Neuronal stem cell (in vitro differentiated cells): ENCODE measurements around the gene RELN.

Source experiments
- DNase-seq: peaks from one replicate; pipeline ENCODE4 v3.0.0-alpha.2; 2013; ENCODE audit warnings: low spot score
- H2AFZ ChIP-seq: one replicate; pipeline ENCODE4 v1.6.1; 2013; ENCODE audit warnings: mild to moderate bottlenecking, low read length, inconsistent platforms
- H2AK5ac ChIP-seq: 2 replicates; pipeline ENCODE4 v1.6.1; 2013; ENCODE audit warnings: low read depth, mild to moderate bottlenecking, inconsistent platforms, low read length, moderate library complexity, mixed read lengths
- H2BK120ac ChIP-seq: 2 replicates; pipeline ENCODE4 v1.6.1; 2013; ENCODE audit warnings: low read depth, mild to moderate bottlenecking, inconsistent platforms, low read length, moderate library complexity, mixed read lengths
- H2BK12ac ChIP-seq: one replicate; pipeline ENCODE4 v1.6.1; 2013; ENCODE audit warnings: low read length, inconsistent platforms
- H2BK15ac ChIP-seq: 2 replicates; pipeline ENCODE4 v1.6.1; 2013; ENCODE audit warnings: mild to moderate bottlenecking, low read length, inconsistent platforms, mixed read lengths
- H2BK5ac ChIP-seq: one replicate; pipeline ENCODE4 v1.6.1; 2013; ENCODE audit warnings: inconsistent platforms, mild to moderate bottlenecking, low read length, moderate library complexity
- H3K14ac ChIP-seq: one replicate; pipeline ENCODE4 v1.6.1; 2013; ENCODE audit warnings: low read length, inconsistent platforms
- H3K18ac ChIP-seq: 2 replicates; pipeline ENCODE4 v1.6.1; 2013; ENCODE audit warnings: low read length, inconsistent platforms
- H3K23ac ChIP-seq: 2 replicates; pipeline ENCODE4 v1.6.1; 2013; ENCODE audit warnings: low read depth, mild to moderate bottlenecking, mixed read lengths, low read length, inconsistent platforms; ENCODE audit not compliant: poor library complexity
- H3K27ac ChIP-seq: replicated peaks from 3 replicates; pipeline ENCODE4 v1.5.1; 2013; ENCODE audit warnings: low read length, inconsistent platforms
- H3K27me3 ChIP-seq, 3 experiments: 2 replicates each; pipeline ENCODE4 v1.6.1; 2013; ENCODE audit warnings: low read length in 3 of 3, mild to moderate bottlenecking in 2 of 3, inconsistent platforms in 1 of 3, low read depth in 1 of 3, mixed read lengths in 1 of 3, moderate library complexity in 1 of 3; ENCODE audit not compliant: control insufficient read depth in 3 of 3, insufficient read depth in 3 of 3
- H3K36me3 ChIP-seq, 2 donors: replicated peaks in 1 of 2; 2 replicates each; pipeline ENCODE4 v1.6.1; 2013; ENCODE audit warnings: low read length in 2 of 2; ENCODE audit not compliant: control insufficient read depth in 2 of 2, insufficient read depth in 2 of 2
- H3K4ac ChIP-seq: 2 replicates; pipeline ENCODE4 v1.6.1; 2013; ENCODE audit warnings: inconsistent platforms, mild to moderate bottlenecking, low read length, moderate library complexity
- H3K4me1 ChIP-seq, 2 donors: 1 replicate in 1 of 2; 2 replicates in 1 of 2; pipeline ENCODE4 v1.6.1; 2013; ENCODE audit warnings: low read length in 2 of 2, low read depth in 1 of 2; ENCODE audit not compliant: control insufficient read depth in 2 of 2, insufficient read depth in 1 of 2
- H3K4me2 ChIP-seq: one replicate; pipeline ENCODE4 v1.6.1; 2013; ENCODE audit warnings: mild to moderate bottlenecking, low read length, inconsistent platforms; ENCODE audit not compliant: insufficient read depth, poor library complexity, severe bottlenecking
- H3K4me3 ChIP-seq, 2 donors: 2 replicates each; pipeline ENCODE4 v1.5.1; 2013; ENCODE audit warnings: low read length in 2 of 2, mild to moderate bottlenecking in 2 of 2, inconsistent platforms in 1 of 2, moderate library complexity in 1 of 2
- H3K79me1 ChIP-seq: one replicate; pipeline ENCODE4 v1.6.1; 2013; ENCODE audit warnings: low read depth, mild to moderate bottlenecking, inconsistent platforms, low read length, moderate library complexity
- H3K9ac ChIP-seq: one replicate; pipeline ENCODE4 v1.6.1; 2013; ENCODE audit warnings: mild to moderate bottlenecking, low read depth, low read length, inconsistent platforms; ENCODE audit not compliant: poor library complexity
- H3K9me3 ChIP-seq, 2 donors: replicated peaks in 1 of 2; 2 replicates each; pipeline versions ENCODE3 to v1.6.1; 2013; ENCODE audit warnings: low read length in 2 of 2, mild to moderate bottlenecking in 2 of 2, inconsistent platforms in 1 of 2, low read depth in 1 of 2, mixed read lengths in 1 of 2, moderate library complexity in 1 of 2; ENCODE audit not compliant: control insufficient read depth in 2 of 2, insufficient read depth in 1 of 2
- H4K8ac ChIP-seq: one replicate; pipeline ENCODE4 v1.6.1; 2013; ENCODE audit warnings: low read depth, mild to moderate bottlenecking, inconsistent platforms, low read length, moderate library complexity
- H4K91ac ChIP-seq: one replicate; pipeline ENCODE4 v1.6.1; 2013; ENCODE audit warnings: low read length, low read depth, mild to moderate bottlenecking, inconsistent platforms; ENCODE audit not compliant: poor library complexity
- WGBS, 2 donors: extraction: QIAGEN DNeasy Blood & Tissue Kit; methylation state at CpG; one replicate each; pipeline ENCODE4 v1.1.7; 2013; ENCODE audit warnings: missing lambda C conversion rate in 2 of 2, mixed read lengths in 1 of 2; ENCODE audit not compliant: insufficient read length in 2 of 2, insufficient replicate concordance in 1 of 2; ENCODE audit errors: extremely low coverage in 2 of 2; 5-methylcytosine and 5-hydroxymethylcytosine counted together

RELN gene

DNA sequence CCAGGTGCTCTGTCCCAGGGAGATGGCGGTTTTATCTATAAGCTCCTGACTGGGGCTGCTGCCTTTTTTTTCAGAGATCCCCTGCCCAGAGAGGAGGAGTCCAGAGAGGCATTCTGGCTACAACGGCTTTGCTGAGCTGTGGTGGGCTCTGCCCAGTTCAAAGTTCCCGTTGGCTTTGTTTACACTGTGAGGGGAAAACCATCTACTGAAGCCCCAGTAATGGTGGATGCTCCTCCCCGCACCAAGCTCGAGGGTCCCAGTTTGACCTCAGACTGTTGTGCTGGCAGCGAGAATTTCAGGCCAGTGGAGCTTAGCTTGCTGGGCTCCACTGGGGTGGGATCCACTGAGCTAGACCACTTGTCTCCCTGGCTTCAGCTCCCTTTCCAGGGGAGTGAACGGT lies 527.1 kb downstream of the RELN start:
- no peak overlapping the region for H3K18ac ChIP-seq
- no peaks in the 10 kb centered on the region for H3K27me3 ChIP-seq
- H3K9me3 ChIP-seq = peaks cover 0 to 2% of the 10 kb centered on the region in 2 donors
- no peak overlapping the region for H2BK12ac ChIP-seq
- DNase-seq = no peak
- no peak overlapping the region for H2BK5ac ChIP-seq
- no peaks in the 10 kb centered on the region for H3K4me1 ChIP-seq
- H2AK5ac ChIP-seq = no peak overlapping the region
- no peak overlapping the region for H3K23ac ChIP-seq
- no peak overlapping the region for H3K9ac ChIP-seq
- no peaks in the 10 kb centered on the region for H3K79me1 ChIP-seq
- H4K91ac ChIP-seq = no peak overlapping the region
- no peak overlapping the region for H2BK15ac ChIP-seq
- no peak overlapping the region for H3K4ac ChIP-seq
- H3K4me3 ChIP-seq = no peak overlapping the region
- no peak overlapping the region for H2BK120ac ChIP-seq
- no peak overlapping the region for H3K14ac ChIP-seq
- no peaks in the 10 kb centered on the region for H3K36me3 ChIP-seq
- no peak overlapping the region for H4K8ac ChIP-seq
- H2AFZ ChIP-seq = no peak overlapping the region
- H3K27ac ChIP-seq = no peak overlapping the region
- WGBS, 2 donors = no CpG with 5 or more reads among the region's 7 CpGs
- H3K4me2 ChIP-seq = no peak overlapping the region

DNA sequence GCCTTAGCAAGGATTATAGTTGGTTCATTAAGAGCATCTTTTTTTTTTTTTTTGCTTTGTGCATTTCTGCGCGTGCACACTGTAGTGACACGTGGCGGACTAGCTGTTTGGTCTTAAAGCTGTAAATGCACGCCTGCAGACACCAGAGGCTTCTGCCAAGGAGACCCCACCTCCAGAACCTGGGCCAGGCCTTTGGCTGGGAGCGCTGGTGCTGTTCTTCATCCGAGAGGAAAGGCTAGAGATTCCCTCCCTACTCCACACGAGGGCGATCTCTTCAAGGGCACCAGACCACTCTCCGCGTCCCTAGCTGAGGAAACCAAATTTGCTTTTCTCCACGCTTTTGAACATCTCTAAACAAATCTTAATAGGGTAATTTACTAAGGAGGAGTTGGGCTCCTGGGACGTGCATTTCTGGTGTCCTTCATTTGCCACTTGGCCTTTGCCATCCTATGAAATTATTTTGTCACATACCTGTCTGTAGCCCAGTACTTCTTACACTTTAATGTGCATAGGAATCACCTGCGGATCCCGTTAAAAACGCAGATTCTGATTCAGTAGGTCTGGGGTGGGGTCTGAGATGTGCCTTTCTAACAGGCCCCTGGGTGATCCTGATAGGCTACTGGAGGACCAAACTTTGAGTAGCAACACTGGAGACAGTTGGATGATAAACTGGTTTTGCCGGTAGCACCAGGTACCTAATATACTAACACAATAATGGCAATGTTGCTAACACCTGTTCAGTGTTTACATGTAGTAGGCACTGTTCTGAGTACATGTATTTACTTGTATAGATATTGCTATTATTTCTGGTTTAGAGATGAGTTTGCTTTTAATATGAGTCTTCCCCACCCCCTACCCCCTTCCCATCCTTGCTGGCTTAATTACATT lies 542.1 kb downstream of the RELN start:
- Histone ChIP-seq H3K23ac (no peak overlapping the region), H2BK12ac (no peak overlapping the region), H3K36me3 (no peaks in the 10 kb centered on the region), H3K18ac (no peak overlapping the region), H2BK5ac (no peak overlapping the region), H4K8ac (no peak overlapping the region), H2AFZ (no peak overlapping the region), H3K4me3 (no peak overlapping the region), H2BK120ac (no peak overlapping the region), H3K4ac (no peak overlapping the region), H4K91ac (no peak overlapping the region), H2BK15ac (no peak overlapping the region), H3K27me3 (peaks cover 2 to 58% (median 28%) of the 10 kb centered on the region in 3 experiments), H3K4me2 (no peak overlapping the region), H3K27ac (no peak overlapping the region), H3K9me3 (no peaks in the 10 kb centered on the region), H2AK5ac (no peak overlapping the region), H3K14ac (no peak overlapping the region), H3K9ac (no peak overlapping the region), H3K4me1 (peaks cover 5% of the 10 kb centered on the region in 2 donors), H3K79me1 (no peaks in the 10 kb centered on the region)
- WGBS, 2 donors = no CpG with 5 or more reads among the region's 17 CpGs
- peak; percentile 54 for DNase-seq

DNA sequence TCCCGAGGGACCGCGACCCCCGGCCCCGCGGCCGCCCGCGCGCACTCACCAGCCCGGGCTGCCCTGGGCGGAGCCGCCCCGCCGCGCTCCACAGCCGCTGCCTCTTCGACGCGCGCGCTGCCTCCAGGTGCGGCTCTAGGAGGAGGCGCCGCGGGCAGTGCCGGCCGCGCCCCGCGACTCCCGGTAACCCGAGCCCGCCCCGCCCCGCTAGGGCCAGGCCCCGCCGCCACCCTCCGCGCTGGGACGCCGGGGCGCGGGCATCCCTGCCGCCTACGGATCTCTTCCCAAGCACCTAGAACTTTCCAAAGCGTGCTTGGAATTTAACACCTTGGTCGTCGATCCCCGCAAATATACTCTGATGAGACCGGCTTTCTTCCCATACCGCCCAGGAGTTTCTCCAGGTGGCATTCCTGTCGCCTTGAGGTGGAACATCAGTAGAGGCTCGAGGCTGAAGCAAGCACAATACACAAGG lies 543.4 kb downstream of the RELN start, which contains the start of gene SLC26A5:
Gene SLC26A5 (minus strand): TSS at position 159 of the 472 bp plus-strand sequence. CDS start 24,693 bp downstream, outside the sequence.
- Histone ChIP-seq H3K4me2 (peak within 1 kb of the TSS; percentile 64), H3K79me1 (no peaks in the 10 kb centered on the region), H3K4me1 (peaks cover 5% of the 10 kb centered on the region in 2 donors), H3K4ac (no peak within 1 kb of the TSS), H3K9me3 (no peaks in the 10 kb centered on the region), H4K8ac (no peak within 1 kb of the TSS), H2BK12ac (no peak within 1 kb of the TSS), H2AFZ (peak within 1 kb of the TSS; percentile 86), H3K9ac (peak within 1 kb of the TSS; percentile 64), H3K14ac (no peak within 1 kb of the TSS), H2BK5ac (no peak within 1 kb of the TSS), H2AK5ac (no peak within 1 kb of the TSS), H3K36me3 (no peaks in the 10 kb centered on the region), H2BK15ac (no peak within 1 kb of the TSS), H3K4me3 (peak within 1 kb of the TSS; percentile 2 to 74), H3K23ac (no peak within 1 kb of the TSS), H3K18ac (peak within 1 kb of the TSS; percentile 3), H2BK120ac (no peak within 1 kb of the TSS), H3K27me3 (peaks cover 2 to 69% (median 28%) of the 10 kb centered on the region in 3 experiments), H4K91ac (no peak within 1 kb of the TSS), H3K27ac (no peak within 1 kb of the TSS)
- peak; percentile 27 for DNase-seq
- WGBS, 2 donors = no CpG with 5 or more reads among the region's 54 CpGs
